RPMI8226 (cell line): ENCODE results near the gene SPR.
"Not testable (repeated sequence)": the region's sequence is repeated elsewhere in the genome, so short reads cannot be mapped to it uniquely, and the experiment has no call there.

Source experiments
- DNase-seq: peaks from one replicate; pipeline ENCODE4 v3.0.0-alpha.2; 2015

The SPR gene

GRCh38 chr2:72889991-72890390 lies 2.8 kb downstream of the SPR start:
- no peak for DNase-seq

GRCh38 chr2:72891091-72891818 lies 4.0 kb downstream of the SPR start:
- no peak for DNase-seq

- DNase-seq, result peak; percentile 85
These were observed 5.4 kb downstream of the SPR start for GRCh38 chr2:72892506-72893173.

- DNase-seq, result peak; percentile 69
These were observed 6.5 kb downstream of the SPR start for GRCh38 chr2:72893594-72894319.

GRCh38 chr2:72894514-72894913 lies 7.3 kb downstream of the SPR start:
- DNase-seq, result no peak

GRCh38 chr2:72895154-72895553 lies 7.9 kb downstream of the SPR start:
- DNase-seq, result no peak

GRCh38 chr2:72895759-72896281 lies 8.6 kb downstream of the SPR start:
- no peak for DNase-seq

- no peak for DNase-seq
These were observed 9.2 kb downstream of the SPR start for GRCh38 chr2:72896446-72896845.

GRCh38 chr2:72897785-72898584 lies 10.8 kb downstream of the SPR start:
- DNase-seq, result no peak

- DNase-seq, result no peak
These were observed 11.3 kb downstream of the SPR start for GRCh38 chr2:72898585-72898906.

- DNase-seq, result no peak
These were observed 13.1 kb downstream of the SPR start for GRCh38 chr2:72900191-72900825.

GRCh38 chr2:72901426-72901825 lies 14.2 kb downstream of the SPR start:
- no peak for DNase-seq

- not testable (repeated sequence) for DNase-seq
These were observed 20.2 kb downstream of the SPR start for GRCh38 chr2:72907369-72907768.

GRCh38 chr2:72908741-72909140 lies 21.5 kb downstream of the SPR start:
- DNase-seq, result no peak

- DNase-seq, result no peak
These were observed 24.0 kb downstream of the SPR start for GRCh38 chr2:72911256-72911655.

GRCh38 chr2:72913486-72914205 lies 26.4 kb downstream of the SPR start:
- no peak for DNase-seq

- DNase-seq, result no peak
These were observed 27.0 kb downstream of the SPR start for GRCh38 chr2:72914206-72914559.

GRCh38 chr2:72914589-72915319 lies 27.5 kb downstream of the SPR start:
- DNase-seq, result no peak

GRCh38 chr2:72915320-72915906 lies 28.2 kb downstream of the SPR start:
- DNase-seq, result no peak

- peak; percentile 80 for DNase-seq
These were observed 28.9 kb downstream of the SPR start for GRCh38 chr2:72915907-72916742.
